Adrenal gland (tissue), 12 donors: Measurements from ENCODE around the gene RBMS2. TPM values are rescaled to one million over a fixed set of nuclear protein-coding genes. Genes with fewer than 3 reads are reported as not detected.

Experiments
- DNase-seq, 7 donors: peaks; one replicate each; pipeline ENCODE4 v3.0.0-alpha.2; 2019 to 2020
- H3K27ac ChIP-seq, 5 donors: fragments of 200-600 bp; sonication (generic) in 4 of 5; 1 replicate in 3 of 5; 2 replicates in 2 of 5; pipeline versions ENCODE4 v1.5.1 to v1.8.0; 2016 to 2020; ENCODE audit warnings: mild to moderate bottlenecking in 1 of 5
- H3K27me3 ChIP-seq: fragments of 200-600 bp; 2 replicates; pipeline ENCODE4 v1.8.0; 2021
- H3K36me3 ChIP-seq, 2 donors: fragments of 200-600 bp; replicated peaks in 1 of 2; 1 replicate in 1 of 2; 2 replicates in 1 of 2; pipeline versions ENCODE4 v1.5.1 to v1.8.0; 2018 to 2022
- H3K4me1 ChIP-seq, 2 donors: fragments of 200-600 bp; replicated peaks in 1 of 2; 1 replicate in 1 of 2; 2 replicates in 1 of 2; pipeline versions ENCODE4 v1.5.1 to v1.8.0; 2018 to 2021
- H3K4me3 ChIP-seq, 4 donors: fragments of 200-600 bp; sonication (generic) in 3 of 4; one replicate each; pipeline ENCODE4 v1.5.1; 2016 to 2018
- H3K9me3 ChIP-seq, 3 donors: fragments of 200-600 bp; sonication (generic) in 1 of 3; replicated peaks in 1 of 3; 1 replicate in 2 of 3; 2 replicates in 1 of 3; pipeline versions ENCODE4 v1.5.1 to v1.8.0; 2016 to 2021
- POLR2A ChIP-seq, 2 donors: fragments of 450-650 bp; IDR thresholded peaks; one replicate each; pipeline ENCODE4 v1.6.1; 2017; ENCODE audit warnings: antibody characterized with exemption in 2 of 2, mild to moderate bottlenecking in 2 of 2, moderate library complexity in 1 of 2
- WGBS, 4 donors: extraction: QIAGEN DNeasy Blood & Tissue Kit in 2 of 4; methylation state at CpG; one replicate each; pipeline versions ENCODE4 v1.1.5 to v1.1.7; 2013 to 2017; 5-methylcytosine and 5-hydroxymethylcytosine counted together
- intact Hi-C, 2 donors: fragments of 100-400 bp; cut with DNase I; formaldehyde crosslinking; loops; one replicate each; pipeline versions ENCODE4 v1.14.1 to v1.15.0; 2022 to 2023
- polyA plus RNA-seq, 3 donors: library from polyadenylated mRNA; stranded (reverse); fragments of 200-250 nt in 2 of 3; fragments of 350-450 nt in 1 of 3; fragmentation: Illumina TruSeq in 1 of 3; extraction: RNeasy Lipid Tissue Mini Kit (QIAGEN cat#74804) in 1 of 3; gene quantifications; one replicate each; pipeline ENCODE4 v1.2.3, GENCODE V29; 2013 to 2014
- total RNA-seq, 9 donors: library from RNA; depleted of rRNA in 4 of 9; stranded (reverse); fragments of >200 nt in 4 of 9; fragments of 120-200 nt in 1 of 9; fragmentation: NEBNext Ultra II Directional in 1 of 9; extraction: Animal tissue kit (Norgen Biotek cat#: 25700) in 1 of 9; gene quantifications; one replicate each; pipeline versions ENCODE4 v1.1.0 to v1.2.4, GENCODE V29; 2013 to 2023
- TF ChIP-seq, protein P1 (sequence below), 6 experiments: fragments of 450-650 bp in 4 of 6; fragments of 200-600 bp in 2 of 6; sonication (generic) in 1 of 6; IDR thresholded peaks; 1 replicate in 5 of 6; 2 replicates in 1 of 6; pipeline versions ENCODE4 v1.5.1 to v1.8.0; 2016 to 2021; ENCODE audit warnings: antibody characterized with exemption in 6 of 6, mild to moderate bottlenecking in 2 of 6, moderate library complexity in 1 of 6
- donor health status: healthy with polysubstance abuse.
- donor health status: Bipolar disorder and iron deficiency.
- donor health status: DM: yes; HTN: yes; CAD: no.
- donor health status: DM: no; HTN: no; CAD: no.
- donor health status: DM: no; HTN: no; CAD: no.
- donor health status: DM: yes; HTN: yes; CAD: no.

Gene RBMS2
- total and polyA plus RNA-seq, 12 donors, result 7.6 to 41.5 (median 19.9) TPM

GRCh38 chr12:56635806-56636674 lies 114.4 kb downstream of the RBMS2 start:
- Histone ChIP-seq H3K27ac (peak overlapping the region; percentile 61 to 96 (median 94)), H3K9me3 (no peaks in the 10 kb centered on the region), H3K4me1 (peaks cover 34 to 48% of the 10 kb centered on the region in 2 donors), H3K4me3 (peak overlapping the region; percentile 7 to 84 (median 72)), H3K27me3 (no peaks in the 10 kb centered on the region), H3K36me3 (peaks cover 0 to 39% of the 10 kb centered on the region in 2 donors)
- 0 to 2% (median 1%) methylated on average over 13 to 20 of the region's 20 CpGs for WGBS, 4 donors
- TF ChIP-seq, protein P1, sequence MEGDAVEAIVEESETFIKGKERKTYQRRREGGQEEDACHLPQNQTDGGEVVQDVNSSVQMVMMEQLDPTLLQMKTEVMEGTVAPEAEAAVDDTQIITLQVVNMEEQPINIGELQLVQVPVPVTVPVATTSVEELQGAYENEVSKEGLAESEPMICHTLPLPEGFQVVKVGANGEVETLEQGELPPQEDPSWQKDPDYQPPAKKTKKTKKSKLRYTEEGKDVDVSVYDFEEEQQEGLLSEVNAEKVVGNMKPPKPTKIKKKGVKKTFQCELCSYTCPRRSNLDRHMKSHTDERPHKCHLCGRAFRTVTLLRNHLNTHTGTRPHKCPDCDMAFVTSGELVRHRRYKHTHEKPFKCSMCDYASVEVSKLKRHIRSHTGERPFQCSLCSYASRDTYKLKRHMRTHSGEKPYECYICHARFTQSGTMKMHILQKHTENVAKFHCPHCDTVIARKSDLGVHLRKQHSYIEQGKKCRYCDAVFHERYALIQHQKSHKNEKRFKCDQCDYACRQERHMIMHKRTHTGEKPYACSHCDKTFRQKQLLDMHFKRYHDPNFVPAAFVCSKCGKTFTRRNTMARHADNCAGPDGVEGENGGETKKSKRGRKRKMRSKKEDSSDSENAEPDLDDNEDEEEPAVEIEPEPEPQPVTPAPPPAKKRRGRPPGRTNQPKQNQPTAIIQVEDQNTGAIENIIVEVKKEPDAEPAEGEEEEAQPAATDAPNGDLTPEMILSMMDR (IDR thresholded peaks at IDR 0.05), result peak in 1 of 6 experiments; percentile 7
- peak in 1 of 2 donors; percentile 78 for TF ChIP-seq POLR2A (IDR thresholded peaks at IDR 0.05)
- intact Hi-C loops, result loop anchor here in 1 of 2 donors (10.0 kb wide), 1 partner anchor 121 kb away; no protein-coding TSS in a partner anchor
- peak; percentile 90 to 97 (median 93) for DNase-seq

DNA sequence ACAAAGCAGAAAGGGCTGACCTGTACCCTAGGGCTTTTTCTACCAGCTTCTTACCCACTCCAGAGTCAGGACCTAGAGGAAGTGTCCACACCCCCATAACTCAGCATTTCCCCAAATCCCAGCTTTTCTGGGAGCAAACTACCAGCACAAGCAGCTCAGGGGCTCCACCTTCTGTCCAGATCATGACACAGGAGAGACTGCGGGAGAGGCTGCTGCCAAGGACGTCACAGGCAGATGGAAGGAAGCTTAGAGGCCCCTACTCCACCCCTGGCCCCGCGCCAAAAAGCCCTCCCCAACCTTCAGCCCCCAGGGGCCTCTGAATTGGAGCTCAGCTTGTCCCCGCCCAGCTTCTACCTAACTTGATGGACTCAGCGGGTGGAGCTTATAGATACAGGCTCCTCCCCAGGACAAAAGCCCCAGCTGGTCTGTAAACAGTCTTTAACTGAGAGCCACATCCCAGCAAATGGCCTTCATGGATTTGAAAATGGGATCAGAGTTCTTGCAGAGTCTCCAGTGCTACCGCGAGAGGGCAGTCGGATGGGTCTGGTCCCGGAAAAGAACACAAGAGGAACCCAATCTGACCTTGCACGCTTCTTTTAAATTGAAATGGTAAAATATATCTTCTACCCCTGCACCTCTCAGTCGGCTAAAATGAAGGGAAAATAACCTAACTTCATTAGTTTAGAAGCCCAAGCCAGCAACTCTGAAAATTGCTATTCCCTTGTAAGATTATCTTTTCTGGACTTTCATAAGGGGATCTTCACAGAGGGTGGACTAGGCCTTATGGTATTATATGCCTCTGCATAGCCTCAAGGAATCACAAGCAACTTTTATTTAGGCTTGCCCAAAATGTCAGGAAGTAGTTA lies 115.3 kb downstream of the RBMS2 start:
- H3K9me3 ChIP-seq, result no peaks in the 10 kb centered on the region
- peak overlapping the region; percentile 61 to 96 (median 94) for H3K27ac ChIP-seq
- peaks cover 0 to 48% of the 10 kb centered on the region in 2 donors for H3K36me3 ChIP-seq
- H3K4me1 ChIP-seq, result peaks cover 33 to 46% of the 10 kb centered on the region in 2 donors
- no peaks in the 10 kb centered on the region for H3K27me3 ChIP-seq
- peak overlapping the region in 2 of 4 donors; percentile 78 to 84 for H3K4me3 ChIP-seq
- 0 to 2% (median 1%) methylated on average over 6 to 12 of the region's 12 CpGs for WGBS, 4 donors
- peak; percentile 99 to 100 (median 99) for DNase-seq
- TF ChIP-seq, protein P1 (IDR thresholded peaks at IDR 0.05), result peak; percentile 40 to 77 (median 64)
- peak in 1 of 2 donors; percentile 73 for TF ChIP-seq POLR2A (IDR thresholded peaks at IDR 0.05)
- intact Hi-C loops, result loop anchor here in 1 of 2 donors (10.0 kb wide), 1 partner anchor 122 kb away; no protein-coding TSS in a partner anchor

DNA sequence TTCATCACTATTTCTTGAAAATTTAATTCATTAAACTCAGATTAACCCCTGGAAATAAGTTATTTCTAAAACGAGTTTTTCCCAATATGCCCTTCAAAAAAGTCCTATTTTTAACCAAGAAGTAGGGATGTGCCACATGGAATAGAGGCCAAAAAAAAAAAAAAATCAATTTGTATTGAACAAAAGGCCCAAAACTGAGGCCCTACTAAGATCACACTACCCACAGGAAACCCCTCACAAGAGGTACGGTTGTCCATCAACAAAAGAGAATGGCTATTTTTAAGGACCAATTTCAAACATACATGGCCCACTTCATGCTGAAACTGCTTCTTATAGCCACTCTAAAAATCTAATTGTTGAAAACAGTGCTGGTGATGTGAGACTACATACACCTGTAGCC lies 116.0 kb downstream of the RBMS2 start:
- Histone ChIP-seq H3K9me3 (no peaks in the 10 kb centered on the region), H3K4me1 (peaks cover 26 to 39% of the 10 kb centered on the region in 2 donors), H3K36me3 (peaks cover 0 to 55% of the 10 kb centered on the region in 2 donors), H3K4me3 (no peak overlapping the region), H3K27ac (peak overlapping the region in 4 of 5 donors; percentile 85 to 96 (median 94)), H3K27me3 (no peaks in the 10 kb centered on the region)
- no peak for DNase-seq
- WGBS, 4 donors, result 49 to 53% (median 52%) methylated on average over 2 of the region's 2 CpGs
- intact Hi-C loops, result loop anchor here in 1 of 2 donors (10.0 kb wide), 1 partner anchor 123 kb away; no protein-coding TSS in a partner anchor
- no peak for TF ChIP-seq POLR2A (IDR thresholded peaks at IDR 0.05)

- no peak for DNase-seq
- intact Hi-C loops, result loop anchor here in 1 of 2 donors (10.0 kb wide), 1 partner anchor 84 kb away; the partner anchor contains the start of gene NACA
- TF ChIP-seq, protein P1 (IDR thresholded peaks at IDR 0.05), result no peak
- TF ChIP-seq POLR2A (IDR thresholded peaks at IDR 0.05), result no peak
- Histone ChIP-seq H3K9me3 (no peaks in the 10 kb centered on the region), H3K4me3 (no peak overlapping the region), H3K27me3 (no peaks in the 10 kb centered on the region), H3K27ac (no peak overlapping the region), H3K4me1 (peaks cover 4 to 40% of the 10 kb centered on the region in 2 donors), H3K36me3 (peaks cover 0 to 74% of the 10 kb centered on the region in 2 donors)
- 67 to 72% (median 69%) methylated on average over 6 of the region's 6 CpGs for WGBS, 4 donors
Observed at GRCh38 chr12:56641219-56641618, 119.6 kb downstream of the RBMS2 start.
